Stimulated activated CD8-positive, alpha-beta memory T cell treated with anti-CD3 and anti-CD28 coated beads, Interleukin-4, amount 100 ng/mL, for 1 hour (primary cell): ENCODE measurements around the gene NPB.

Experiments
- DNase-seq, 2 donors: peaks; one replicate each; pipeline ENCODE4 v3.0.0-alpha.2; 2020; ENCODE audit warnings: low read depth in 2 of 2, low spot score in 1 of 2

The NPB gene

GRCh38 chr17:81924557-81925532 lies 22.8 kb downstream of the NPB start:
- DNase-seq, result no peak

GRCh38 chr17:81925860-81926450 lies 23.9 kb downstream of the NPB start:
- no peak for DNase-seq

GRCh38 chr17:81926451-81927151 lies 24.6 kb downstream of the NPB start:
- peak in 1 of 2 donors; percentile 29 for DNase-seq

GRCh38 chr17:81927152-81927652 lies 25.2 kb downstream of the NPB start:
- no peak for DNase-seq

GRCh38 chr17:81927653-81928543 lies 25.9 kb downstream of the NPB start, which contains the start of gene MAFG:
TSS of gene MAFG (minus strand) at chr17:81927735. CDS start at chr17:81923185, 4,550 bp downstream.
- DNase-seq, result peak; percentile 75 to 79

- DNase-seq, result no peak
Observed at GRCh38 chr17:81928544-81929252, 26.7 kb downstream of the NPB start.

GRCh38 chr17:81929253-81930141 lies 27.5 kb downstream of the NPB start:
- DNase-seq, result no peak

GRCh38 chr17:81930142-81931125 lies 28.4 kb downstream of the NPB start:
- no peak for DNase-seq

GRCh38 chr17:81931189-81931556 lies 29.1 kb downstream of the NPB start:
- DNase-seq, result no peak

GRCh38 chr17:81931557-81932332 lies 29.7 kb downstream of the NPB start:
- DNase-seq, result no peak

GRCh38 chr17:81932333-81932983 lies 30.4 kb downstream of the NPB start:
- DNase-seq, result no peak

- DNase-seq, result no peak
Observed at GRCh38 chr17:81933178-81933699, 31.2 kb downstream of the NPB start.

- DNase-seq, result no peak
Observed at GRCh38 chr17:81934098-81934757, 32.2 kb downstream of the NPB start.

- DNase-seq, result no peak
Observed at GRCh38 chr17:81934850-81935708, 33.0 kb downstream of the NPB start.

- DNase-seq, result no peak
Observed at GRCh38 chr17:81935709-81936084, 33.7 kb downstream of the NPB start.
